Liver (tissue), 3 donors: ENCODE data around the gene KLK2.

Experiments used
- RXRA ChIP-seq, 2 donors: IDR thresholded peaks; 2 replicates each; pipeline ENCODE4 v1.6.1; 2017 to 2018; ENCODE audit warnings: antibody characterized with exemption in 2 of 2, mild to moderate bottlenecking in 1 of 2
- TF ChIP-seq, protein P1 (sequence below): IDR thresholded peaks from 2 replicates; pipeline ENCODE4 v1.6.1; 2016; ENCODE audit warnings: antibody characterized with exemption
- TF ChIP-seq, protein P2 (sequence below): fragments of 150-350 bp; IDR thresholded peaks from 2 replicates; pipeline ENCODE4 v1.5.1; 2017; ENCODE audit warnings: improper control_type of control experiment, low read depth, low read length; ENCODE audit not compliant: missing input control
- donor health status: healthy.
- donor health status: healthy.

DNA sequence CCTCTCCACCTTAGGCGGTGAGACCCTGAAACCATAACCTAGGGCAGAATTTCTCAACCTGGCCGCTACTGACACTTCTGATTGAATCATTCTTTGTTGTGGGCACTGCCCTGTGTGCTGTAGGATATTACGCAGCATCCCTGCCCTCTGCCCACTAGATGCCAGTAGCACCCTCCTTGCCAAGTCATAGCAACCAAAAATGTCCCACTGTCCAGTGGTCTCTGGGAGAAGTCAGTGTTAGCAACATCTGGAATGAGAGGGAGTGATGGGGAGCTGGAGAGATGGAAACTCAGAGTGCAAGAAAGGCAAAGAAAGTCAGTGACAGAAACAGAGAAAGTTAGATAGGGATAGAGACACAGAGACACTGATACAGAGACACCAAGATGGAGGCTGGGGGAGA lies 24.4 kb downstream of the KLK2 start:
- TF ChIP-seq, protein P1, sequence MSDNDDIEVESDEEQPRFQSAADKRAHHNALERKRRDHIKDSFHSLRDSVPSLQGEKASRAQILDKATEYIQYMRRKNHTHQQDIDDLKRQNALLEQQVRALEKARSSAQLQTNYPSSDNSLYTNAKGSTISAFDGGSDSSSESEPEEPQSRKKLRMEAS, result no peak
- TF ChIP-seq, protein P2, sequence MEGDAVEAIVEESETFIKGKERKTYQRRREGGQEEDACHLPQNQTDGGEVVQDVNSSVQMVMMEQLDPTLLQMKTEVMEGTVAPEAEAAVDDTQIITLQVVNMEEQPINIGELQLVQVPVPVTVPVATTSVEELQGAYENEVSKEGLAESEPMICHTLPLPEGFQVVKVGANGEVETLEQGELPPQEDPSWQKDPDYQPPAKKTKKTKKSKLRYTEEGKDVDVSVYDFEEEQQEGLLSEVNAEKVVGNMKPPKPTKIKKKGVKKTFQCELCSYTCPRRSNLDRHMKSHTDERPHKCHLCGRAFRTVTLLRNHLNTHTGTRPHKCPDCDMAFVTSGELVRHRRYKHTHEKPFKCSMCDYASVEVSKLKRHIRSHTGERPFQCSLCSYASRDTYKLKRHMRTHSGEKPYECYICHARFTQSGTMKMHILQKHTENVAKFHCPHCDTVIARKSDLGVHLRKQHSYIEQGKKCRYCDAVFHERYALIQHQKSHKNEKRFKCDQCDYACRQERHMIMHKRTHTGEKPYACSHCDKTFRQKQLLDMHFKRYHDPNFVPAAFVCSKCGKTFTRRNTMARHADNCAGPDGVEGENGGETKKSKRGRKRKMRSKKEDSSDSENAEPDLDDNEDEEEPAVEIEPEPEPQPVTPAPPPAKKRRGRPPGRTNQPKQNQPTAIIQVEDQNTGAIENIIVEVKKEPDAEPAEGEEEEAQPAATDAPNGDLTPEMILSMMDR, result no peak
- TF ChIP-seq RXRA (IDR thresholded peaks at IDR 0.05), result no peak
